ENCODE data around the gene COMMD10.
"Not testable (repeated sequence)": the region's sequence is repeated elsewhere in the genome, so short reads cannot be mapped to it uniquely, and the experiment has no call there.

COMMD10 gene

GRCh38 chr5:116097301-116097700 lies 12.5 kb downstream of the COMMD10 start:
- no peak for TF ChIP-seq CTCF (IDR thresholded peaks at IDR 0.05; ENCODE audit: low read depth, low read length)

GRCh38 chr5:116098998-116099397 lies 14.2 kb downstream of the COMMD10 start:
- no peak for TF ChIP-seq CTCF (IDR thresholded peaks at IDR 0.05; ENCODE audit: low read depth, low read length)

More at GRCh38 chr5:116097301-116097700, 12.5 kb downstream of the COMMD10 start:
- DNase-seq (ENCODE audit: extremely low read depth, low read depth), result no peak

GRCh38 chr5:116104941-116105340 lies 20.1 kb downstream of the COMMD10 start:
- not testable (repeated sequence) for DNase-seq (ENCODE audit: extremely low read depth, low read depth)

More at GRCh38 chr5:116098998-116099397, 14.2 kb downstream of the COMMD10 start:
- no peak for DNase-seq (ENCODE audit: extremely low read depth, low read depth)

- no peak for DNase-seq (ENCODE audit: extremely low read depth, low read depth)
- no peak for TF ChIP-seq CTCF (IDR thresholded peaks at IDR 0.05; ENCODE audit: low read depth, low read length)
Observed at GRCh38 chr5:116115163-116115562, 30.3 kb downstream of the COMMD10 start.

GRCh38 chr5:116130471-116130870 lies 45.6 kb downstream of the COMMD10 start:
- no peak for DNase-seq (ENCODE audit: extremely low read depth, low read depth)
- no peak for TF ChIP-seq CTCF (IDR thresholded peaks at IDR 0.05; ENCODE audit: low read depth, low read length)

GRCh38 chr5:116130976-116131375 lies 46.2 kb downstream of the COMMD10 start:
- TF ChIP-seq CTCF (IDR thresholded peaks at IDR 0.05; ENCODE audit: low read depth, low read length), result no peak
- no peak for DNase-seq (ENCODE audit: extremely low read depth, low read depth)

- no peak for DNase-seq (ENCODE audit: extremely low read depth, low read depth)
- TF ChIP-seq CTCF (IDR thresholded peaks at IDR 0.05; ENCODE audit: low read depth, low read length), result no peak
Observed at GRCh38 chr5:116133281-116133680, 48.5 kb downstream of the COMMD10 start.

GRCh38 chr5:116135344-116135743 lies 50.5 kb downstream of the COMMD10 start:
- no peak for TF ChIP-seq CTCF (IDR thresholded peaks at IDR 0.05; ENCODE audit: low read depth, low read length)
- no peak for DNase-seq (ENCODE audit: extremely low read depth, low read depth)
